Adrenal gland (tissue), 12 donors: ENCODE results near the gene KAZN. TPM values are rescaled to one million over a fixed set of nuclear protein-coding genes. Genes with fewer than 3 reads are reported as not detected.

Source experiments
- DNase-seq, 7 donors: peaks; one replicate each; pipeline ENCODE4 v3.0.0-alpha.2; 2019 to 2020
- H3K27ac ChIP-seq, 5 donors: fragments of 200-600 bp; sonication (generic) in 4 of 5; 1 replicate in 3 of 5; 2 replicates in 2 of 5; pipeline versions ENCODE4 v1.5.1 to v1.8.0; 2016 to 2020; ENCODE audit warnings: mild to moderate bottlenecking in 1 of 5
- H3K27me3 ChIP-seq: fragments of 200-600 bp; 2 replicates; pipeline ENCODE4 v1.8.0; 2021
- H3K36me3 ChIP-seq, 2 donors: fragments of 200-600 bp; replicated peaks in 1 of 2; 1 replicate in 1 of 2; 2 replicates in 1 of 2; pipeline versions ENCODE4 v1.5.1 to v1.8.0; 2018 to 2022
- H3K4me1 ChIP-seq, 2 donors: fragments of 200-600 bp; replicated peaks in 1 of 2; 1 replicate in 1 of 2; 2 replicates in 1 of 2; pipeline versions ENCODE4 v1.5.1 to v1.8.0; 2018 to 2021
- H3K4me3 ChIP-seq, 4 donors: fragments of 200-600 bp; sonication (generic) in 3 of 4; one replicate each; pipeline ENCODE4 v1.5.1; 2016 to 2018
- H3K9me3 ChIP-seq, 3 donors: fragments of 200-600 bp; sonication (generic) in 1 of 3; replicated peaks in 1 of 3; 1 replicate in 2 of 3; 2 replicates in 1 of 3; pipeline versions ENCODE4 v1.5.1 to v1.8.0; 2016 to 2021
- POLR2A ChIP-seq, 2 donors: fragments of 450-650 bp; IDR thresholded peaks; one replicate each; pipeline ENCODE4 v1.6.1; 2017; ENCODE audit warnings: antibody characterized with exemption in 2 of 2, mild to moderate bottlenecking in 2 of 2, moderate library complexity in 1 of 2
- WGBS, 4 donors: extraction: QIAGEN DNeasy Blood & Tissue Kit in 2 of 4; methylation state at CpG; one replicate each; pipeline versions ENCODE4 v1.1.5 to v1.1.7; 2013 to 2017; 5-methylcytosine and 5-hydroxymethylcytosine counted together
- intact Hi-C, 2 donors: fragments of 100-400 bp; cut with DNase I; formaldehyde crosslinking; loops; one replicate each; pipeline versions ENCODE4 v1.14.1 to v1.15.0; 2022 to 2023
- polyA plus RNA-seq, 3 donors: library from polyadenylated mRNA; stranded (reverse); fragments of 200-250 nt in 2 of 3; fragments of 350-450 nt in 1 of 3; fragmentation: Illumina TruSeq in 1 of 3; extraction: RNeasy Lipid Tissue Mini Kit (QIAGEN cat#74804) in 1 of 3; gene quantifications; one replicate each; pipeline ENCODE4 v1.2.3, GENCODE V29; 2013 to 2014
- total RNA-seq, 9 donors: library from RNA; depleted of rRNA in 4 of 9; stranded (reverse); fragments of >200 nt in 4 of 9; fragments of 120-200 nt in 1 of 9; fragmentation: NEBNext Ultra II Directional in 1 of 9; extraction: Animal tissue kit (Norgen Biotek cat#: 25700) in 1 of 9; gene quantifications; one replicate each; pipeline versions ENCODE4 v1.1.0 to v1.2.4, GENCODE V29; 2013 to 2023
- TF ChIP-seq, protein P1 (sequence below), 6 experiments: fragments of 450-650 bp in 4 of 6; fragments of 200-600 bp in 2 of 6; sonication (generic) in 1 of 6; IDR thresholded peaks; 1 replicate in 5 of 6; 2 replicates in 1 of 6; pipeline versions ENCODE4 v1.5.1 to v1.8.0; 2016 to 2021; ENCODE audit warnings: antibody characterized with exemption in 6 of 6, mild to moderate bottlenecking in 2 of 6, moderate library complexity in 1 of 6
- donor health status: healthy with polysubstance abuse.
- donor health status: Bipolar disorder and iron deficiency.
- donor health status: DM: yes; HTN: yes; CAD: no.
- donor health status: DM: no; HTN: no; CAD: no.
- donor health status: DM: no; HTN: no; CAD: no.
- donor health status: DM: yes; HTN: yes; CAD: no.

KAZN gene
- total and polyA plus RNA-seq, 12 donors: 5.9 to 63.4 (median 29.5) TPM

- H3K27me3 ChIP-seq: no peaks in the 10 kb centered on the region
- intact Hi-C loops: no loop called here
- no peak for TF ChIP-seq POLR2A (IDR thresholded peaks at IDR 0.05)
- TF ChIP-seq, protein P1, sequence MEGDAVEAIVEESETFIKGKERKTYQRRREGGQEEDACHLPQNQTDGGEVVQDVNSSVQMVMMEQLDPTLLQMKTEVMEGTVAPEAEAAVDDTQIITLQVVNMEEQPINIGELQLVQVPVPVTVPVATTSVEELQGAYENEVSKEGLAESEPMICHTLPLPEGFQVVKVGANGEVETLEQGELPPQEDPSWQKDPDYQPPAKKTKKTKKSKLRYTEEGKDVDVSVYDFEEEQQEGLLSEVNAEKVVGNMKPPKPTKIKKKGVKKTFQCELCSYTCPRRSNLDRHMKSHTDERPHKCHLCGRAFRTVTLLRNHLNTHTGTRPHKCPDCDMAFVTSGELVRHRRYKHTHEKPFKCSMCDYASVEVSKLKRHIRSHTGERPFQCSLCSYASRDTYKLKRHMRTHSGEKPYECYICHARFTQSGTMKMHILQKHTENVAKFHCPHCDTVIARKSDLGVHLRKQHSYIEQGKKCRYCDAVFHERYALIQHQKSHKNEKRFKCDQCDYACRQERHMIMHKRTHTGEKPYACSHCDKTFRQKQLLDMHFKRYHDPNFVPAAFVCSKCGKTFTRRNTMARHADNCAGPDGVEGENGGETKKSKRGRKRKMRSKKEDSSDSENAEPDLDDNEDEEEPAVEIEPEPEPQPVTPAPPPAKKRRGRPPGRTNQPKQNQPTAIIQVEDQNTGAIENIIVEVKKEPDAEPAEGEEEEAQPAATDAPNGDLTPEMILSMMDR (IDR thresholded peaks at IDR 0.05): no peak
- 76 to 86% (median 81%) methylated on average over 5 to 9 of the region's 9 CpGs; no CpG with 5 or more reads in 1 of the 4 donors for WGBS, 4 donors
- H3K27ac ChIP-seq: no peak overlapping the region
- H3K4me3 ChIP-seq: no peak overlapping the region
- DNase-seq: peak in 1 of 7 donors; percentile 14
- H3K9me3 ChIP-seq: no peaks in the 10 kb centered on the region
- no peaks in the 10 kb centered on the region for H3K36me3 ChIP-seq
- H3K4me1 ChIP-seq: no peaks in the 10 kb centered on the region
These were observed 253.8 kb downstream of the KAZN start for GRCh38 chr1:14852291-14852690.

DNA sequence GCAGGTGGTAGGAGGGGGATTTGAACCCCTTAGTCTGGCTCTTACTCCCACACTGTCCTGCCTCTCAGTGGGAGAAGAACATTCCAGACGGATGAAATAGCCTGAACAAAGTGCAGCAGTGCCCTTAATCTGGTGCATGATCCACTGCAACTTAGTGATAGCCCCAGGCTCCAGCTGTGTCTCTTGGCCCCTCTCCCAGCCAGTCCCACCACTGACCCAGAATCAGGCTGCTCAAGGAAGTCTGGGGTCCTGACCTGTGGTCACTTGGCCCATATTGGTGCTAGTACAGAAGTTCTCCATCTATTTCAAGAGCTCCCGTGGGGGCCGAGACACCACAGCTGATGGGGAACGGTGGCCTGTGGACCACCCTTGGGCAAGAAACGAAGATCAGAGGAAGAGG, 255.0 kb downstream of the KAZN start:
- DNase-seq: peak in 4 of 7 donors; percentile 17 to 52 (median 22)
- H3K4me1 ChIP-seq: no peaks in the 10 kb centered on the region
- WGBS, 4 donors: 62 to 73% (median 68%) methylated on average over 5 of the region's 5 CpGs

GRCh38 chr1:14855268-14855667, 256.8 kb downstream of the KAZN start:
- no peak for TF ChIP-seq POLR2A (IDR thresholded peaks at IDR 0.05)
- TF ChIP-seq, protein P1 (IDR thresholded peaks at IDR 0.05): no peak
- Histone ChIP-seq H3K36me3 (no peaks in the 10 kb centered on the region), H3K27me3 (no peaks in the 10 kb centered on the region), H3K4me3 (no peak overlapping the region), H3K27ac (no peak overlapping the region), H3K4me1 (no peaks in the 10 kb centered on the region), H3K9me3 (no peaks in the 10 kb centered on the region)
- intact Hi-C loops: no loop called here
- WGBS, 4 donors: 71 to 84% (median 84%) methylated on average over 3 of the region's 3 CpGs
- no peak for DNase-seq

More for the DNA sequence above, 255.0 kb downstream of the KAZN start:
- TF ChIP-seq, protein P1 (IDR thresholded peaks at IDR 0.05): no peak
- TF ChIP-seq POLR2A (IDR thresholded peaks at IDR 0.05): no peak
- Histone ChIP-seq H3K27ac (no peak overlapping the region), H3K9me3 (no peaks in the 10 kb centered on the region), H3K4me3 (no peak overlapping the region), H3K27me3 (no peaks in the 10 kb centered on the region), H3K36me3 (no peaks in the 10 kb centered on the region)
- intact Hi-C loops: no loop called here

DNA sequence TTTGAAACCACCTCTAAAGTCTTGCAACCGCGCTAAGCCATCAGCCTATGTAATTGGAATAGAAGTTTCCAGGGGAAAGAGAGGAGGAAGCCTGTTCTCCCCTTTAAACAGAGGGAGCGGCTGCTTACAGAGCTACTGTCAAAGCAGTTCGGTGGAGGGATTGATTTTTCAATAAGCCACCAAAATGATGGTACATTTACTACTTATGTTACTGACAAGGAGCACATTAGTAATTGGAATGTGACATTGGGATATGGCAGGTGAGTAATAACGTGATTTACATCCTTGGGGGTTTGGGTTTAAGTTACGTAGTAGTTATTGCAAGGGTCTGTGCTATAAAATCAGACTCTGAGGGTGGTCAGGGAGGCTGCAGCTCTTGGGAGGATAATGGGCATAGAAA, 257.3 kb downstream of the KAZN start:
- H3K4me3 ChIP-seq: no peak overlapping the region
- intact Hi-C loops: no loop called here
- no peaks in the 10 kb centered on the region for H3K9me3 ChIP-seq
- H3K4me1 ChIP-seq: no peaks in the 10 kb centered on the region
- H3K36me3 ChIP-seq: no peaks in the 10 kb centered on the region
- TF ChIP-seq, protein P1 (IDR thresholded peaks at IDR 0.05): no peak
- TF ChIP-seq POLR2A (IDR thresholded peaks at IDR 0.05): no peak
- DNase-seq: no peak
- H3K27me3 ChIP-seq: no peaks in the 10 kb centered on the region
- 84 to 93% (median 86%) methylated on average over 6 of the region's 6 CpGs for WGBS, 4 donors
- H3K27ac ChIP-seq: no peak overlapping the region
